Erythroblast (primary cell): ENCODE results near the gene CYB561.

Source experiments
- GATA1 ChIP-seq: IDR thresholded peaks from 2 replicates; pipeline ENCODE4 v1.6.1; 2011; ENCODE audit warnings: low read depth, mild to moderate bottlenecking, control low read depth, low read length, moderate library complexity
- POLR2A ChIP-seq: IDR thresholded peaks from 2 replicates; pipeline ENCODE4 v1.6.1; 2011; ENCODE audit warnings: mild to moderate bottlenecking, low read length

- TF ChIP-seq POLR2A (no peak), GATA1 (no peak)
Observed at GRCh38 chr17:63480826-63481487, 34.9 kb upstream of the CYB561 start.
